ENCODE results near the gene CHSY1. TPM values are rescaled to one million over a fixed set of nuclear protein-coding genes. Genes with fewer than 3 reads are reported as not detected.
A peak's percentile ranks its signal among the peaks of the same experiment; 100 is the strongest.

Gene CHSY1
- total RNA-seq, 4 donors from 2014 or later, result 8.8 to 19.3 (median 11.4) TPM

DNA sequence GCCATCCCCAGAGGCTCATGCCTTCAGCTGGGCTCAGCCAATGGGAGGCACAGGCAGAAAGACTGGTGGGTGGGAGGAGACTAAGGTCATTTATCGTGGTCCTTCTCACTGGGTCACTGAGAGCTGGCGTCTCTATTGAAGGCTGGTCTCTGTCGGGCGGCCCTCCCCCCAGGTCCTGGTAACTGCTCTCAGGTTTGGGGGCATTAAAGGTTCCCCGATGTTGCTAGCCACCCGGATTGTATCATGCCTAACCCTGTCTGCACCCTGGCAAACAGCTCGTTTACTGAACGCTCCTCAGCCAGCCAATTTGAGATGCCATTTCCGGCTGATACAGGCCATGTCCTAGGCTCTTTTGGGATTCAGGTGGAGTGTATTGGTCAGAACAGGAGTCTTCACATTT, 14.9 kb upstream of the CHSY1 start:
- DNase-seq, result no peak
- Histone ChIP-seq H3K4me1 (peaks cover 0 to 37% (median 12%) of the 10 kb centered on the region in 3 donors), H3K27me3 (no peaks in the 10 kb centered on the region), H3K4me3 (no peak overlapping the region), H3K36me3 (peaks cover 6 to 29% (median 9%) of the 10 kb centered on the region in 3 donors), H3K27ac (peak overlapping the region in 3 of 4 donors; percentile 58 to 80 (median 74)), H3K9me3 (no peaks in the 10 kb centered on the region)
- TF ChIP-seq POLR2A (IDR thresholded peaks at IDR 0.05), result no peak
- TF ChIP-seq, protein P1, sequence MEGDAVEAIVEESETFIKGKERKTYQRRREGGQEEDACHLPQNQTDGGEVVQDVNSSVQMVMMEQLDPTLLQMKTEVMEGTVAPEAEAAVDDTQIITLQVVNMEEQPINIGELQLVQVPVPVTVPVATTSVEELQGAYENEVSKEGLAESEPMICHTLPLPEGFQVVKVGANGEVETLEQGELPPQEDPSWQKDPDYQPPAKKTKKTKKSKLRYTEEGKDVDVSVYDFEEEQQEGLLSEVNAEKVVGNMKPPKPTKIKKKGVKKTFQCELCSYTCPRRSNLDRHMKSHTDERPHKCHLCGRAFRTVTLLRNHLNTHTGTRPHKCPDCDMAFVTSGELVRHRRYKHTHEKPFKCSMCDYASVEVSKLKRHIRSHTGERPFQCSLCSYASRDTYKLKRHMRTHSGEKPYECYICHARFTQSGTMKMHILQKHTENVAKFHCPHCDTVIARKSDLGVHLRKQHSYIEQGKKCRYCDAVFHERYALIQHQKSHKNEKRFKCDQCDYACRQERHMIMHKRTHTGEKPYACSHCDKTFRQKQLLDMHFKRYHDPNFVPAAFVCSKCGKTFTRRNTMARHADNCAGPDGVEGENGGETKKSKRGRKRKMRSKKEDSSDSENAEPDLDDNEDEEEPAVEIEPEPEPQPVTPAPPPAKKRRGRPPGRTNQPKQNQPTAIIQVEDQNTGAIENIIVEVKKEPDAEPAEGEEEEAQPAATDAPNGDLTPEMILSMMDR (IDR thresholded peaks at IDR 0.05), result no peak
- 47 to 81% methylated on average over 4 to 7 of the region's 9 CpGs for WGBS, 2 donors
- intact Hi-C loops (cut with DNase I), result no loop called here

DNA sequence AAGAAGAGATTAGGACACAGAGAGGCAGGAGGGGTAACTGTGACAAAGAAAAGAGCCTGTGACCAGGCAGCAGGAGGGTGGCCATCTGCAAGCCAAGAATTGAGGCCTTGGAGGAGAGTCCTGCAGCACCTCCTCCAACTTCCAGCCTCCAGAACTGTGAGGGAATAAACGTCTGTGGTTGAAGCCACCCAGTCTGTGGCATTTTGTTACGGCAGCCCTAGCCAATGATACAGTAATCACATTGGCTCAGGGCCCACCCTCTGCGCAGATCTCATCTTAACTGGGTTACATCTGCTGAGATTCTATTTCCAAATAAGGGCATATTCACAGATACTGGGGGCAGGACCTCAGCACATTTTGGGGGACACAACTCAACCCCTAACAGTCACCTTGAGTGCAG, 14.2 kb upstream of the CHSY1 start:
- Histone ChIP-seq H3K27ac (peak overlapping the region in 3 of 4 donors; percentile 58 to 80 (median 74)), H3K27me3 (no peaks in the 10 kb centered on the region), H3K9me3 (no peaks in the 10 kb centered on the region), H3K36me3 (peaks cover 0 to 22% (median 7%) of the 10 kb centered on the region in 3 donors), H3K4me3 (no peak overlapping the region), H3K4me1 (peaks cover 0 to 37% (median 12%) of the 10 kb centered on the region in 3 donors)
- no peak for DNase-seq
- intact Hi-C loops (cut with DNase I), result no loop called here
- no peak for TF ChIP-seq POLR2A (IDR thresholded peaks at IDR 0.05)
- TF ChIP-seq, protein P1 (IDR thresholded peaks at IDR 0.05), result no peak
- WGBS, 2 donors, result 15 to 66% methylated on average over 2 to 3 of the region's 3 CpGs

DNA sequence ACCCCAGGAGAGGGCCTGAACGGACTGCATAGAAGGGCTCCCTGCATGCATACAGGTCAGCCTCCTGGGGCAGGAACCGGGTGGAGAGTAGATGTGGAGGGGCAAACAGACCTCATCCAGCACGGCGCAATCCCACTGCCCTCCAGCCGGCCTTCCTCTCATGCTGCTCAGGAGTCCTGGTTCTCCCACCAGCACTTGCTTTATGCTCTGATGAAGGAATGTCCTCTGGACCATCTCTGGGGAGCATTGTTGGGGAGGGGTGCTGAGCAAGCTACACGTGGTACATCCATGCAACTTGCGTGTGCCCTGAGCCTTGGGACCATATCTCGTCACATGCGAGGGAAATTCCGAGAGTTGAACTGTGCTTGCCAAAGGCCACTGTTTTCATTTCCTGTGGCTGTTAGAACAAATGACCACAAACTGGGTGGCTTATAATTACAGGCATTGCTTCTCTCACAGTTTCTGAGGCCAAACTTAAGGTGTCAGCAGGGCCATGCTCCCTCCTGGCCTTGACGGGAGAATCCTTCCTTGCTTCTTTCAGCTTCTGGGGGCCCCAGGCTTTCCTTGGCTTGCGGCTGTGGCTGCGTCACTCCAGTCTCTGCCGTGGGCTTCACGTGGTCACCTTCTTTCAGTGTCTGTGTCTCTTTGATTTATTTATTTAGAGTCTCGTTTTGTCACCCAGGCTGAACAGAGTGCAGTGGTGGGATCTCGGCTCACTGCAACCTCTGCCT, 13.2 kb upstream of the CHSY1 start:
- WGBS, 2 donors, result 58 to 78% methylated on average over 8 to 14 of the region's 17 CpGs
- peak overlapping the region in 2 of 4 donors; percentile 13 to 30 for H3K27ac ChIP-seq
- intact Hi-C loops (cut with DNase I), result no loop called here
- no peak for DNase-seq
- no peak overlapping the region for H3K4me3 ChIP-seq
- TF ChIP-seq, protein P1 (IDR thresholded peaks at IDR 0.05), result no peak
- no peak for TF ChIP-seq POLR2A (IDR thresholded peaks at IDR 0.05)
- H3K27me3 ChIP-seq, result no peaks in the 10 kb centered on the region
- peaks cover 0 to 12% (median 0%) of the 10 kb centered on the region in 3 donors for H3K36me3 ChIP-seq
- H3K4me1 ChIP-seq, result peaks cover 0 to 37% (median 12%) of the 10 kb centered on the region in 3 donors
- no peaks in the 10 kb centered on the region for H3K9me3 ChIP-seq

DNA sequence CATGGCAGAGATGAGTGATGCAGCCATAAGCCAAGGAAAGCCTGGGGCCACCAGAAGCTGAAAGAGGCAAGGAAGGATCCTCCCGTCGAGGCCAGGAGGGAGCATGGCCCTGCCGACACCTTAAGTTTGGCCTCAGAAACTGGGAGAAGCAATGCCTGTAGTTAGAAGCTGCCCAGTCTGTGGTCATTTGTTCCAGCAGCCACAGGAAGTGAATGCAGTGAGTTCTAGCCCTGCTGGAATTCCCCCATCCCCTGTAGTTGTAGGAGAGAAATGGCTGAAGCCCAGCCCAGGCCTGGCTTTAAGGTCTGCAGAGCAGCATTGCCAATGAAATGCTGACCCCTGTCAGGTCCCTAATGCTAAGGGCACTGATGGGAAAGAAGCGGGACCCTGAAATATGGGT, 12.2 kb upstream of the CHSY1 start:
- intact Hi-C loops (cut with DNase I), result no loop called here

GRCh38 chr15:101262551-101262950, 10.7 kb upstream of the CHSY1 start:
- intact Hi-C loops (cut with DNase I), result no loop called here
- no peak overlapping the region for H3K27ac ChIP-seq
- H3K36me3 ChIP-seq, result no peaks in the 10 kb centered on the region
- H3K4me3 ChIP-seq, result no peak overlapping the region
- DNase-seq, result no peak
- H3K9me3 ChIP-seq, result no peaks in the 10 kb centered on the region
- no peaks in the 10 kb centered on the region for H3K27me3 ChIP-seq
- no peak for TF ChIP-seq POLR2A (IDR thresholded peaks at IDR 0.05)
- TF ChIP-seq, protein P1 (IDR thresholded peaks at IDR 0.05), result no peak
- peaks cover 0 to 40% (median 9%) of the 10 kb centered on the region in 3 donors for H3K4me1 ChIP-seq
- WGBS, 2 donors, result 83% methylated on average over 4 of the region's 4 CpGs

More for the DNA sequence above, 12.2 kb upstream of the CHSY1 start:
- no peaks in the 10 kb centered on the region for H3K9me3 ChIP-seq
- no peak for DNase-seq
- TF ChIP-seq, protein P1 (IDR thresholded peaks at IDR 0.05), result no peak
- no peak for TF ChIP-seq POLR2A (IDR thresholded peaks at IDR 0.05)
- H3K36me3 ChIP-seq, result peaks cover 0 to 1% (median 0%) of the 10 kb centered on the region in 3 donors
- peaks cover 0 to 37% (median 12%) of the 10 kb centered on the region in 3 donors for H3K4me1 ChIP-seq
- no peak overlapping the region for H3K4me3 ChIP-seq
- WGBS, 2 donors, result 89 to 90% methylated on average over 3 to 4 of the region's 4 CpGs
- H3K27me3 ChIP-seq, result no peaks in the 10 kb centered on the region
- H3K27ac ChIP-seq, result no peak overlapping the region
